ENCODE measurements around the gene ZDHHC18.
"Not testable (repeated sequence)": the region's sequence is repeated elsewhere in the genome, so short reads cannot be mapped to it uniquely, and the experiment has no call there.

ZDHHC18 gene

GRCh38 chr1:26858891-26859640 is 32.6 kb downstream of the ZDHHC18 start:
- peak; percentile 87 for DNase-seq

GRCh38 chr1:26861286-26861701 is 34.8 kb downstream of the ZDHHC18 start:
- peak; percentile 59 for DNase-seq

- no peak for DNase-seq
Measured at GRCh38 chr1:26861889-26862378, 35.4 kb downstream of the ZDHHC18 start.

DNA sequence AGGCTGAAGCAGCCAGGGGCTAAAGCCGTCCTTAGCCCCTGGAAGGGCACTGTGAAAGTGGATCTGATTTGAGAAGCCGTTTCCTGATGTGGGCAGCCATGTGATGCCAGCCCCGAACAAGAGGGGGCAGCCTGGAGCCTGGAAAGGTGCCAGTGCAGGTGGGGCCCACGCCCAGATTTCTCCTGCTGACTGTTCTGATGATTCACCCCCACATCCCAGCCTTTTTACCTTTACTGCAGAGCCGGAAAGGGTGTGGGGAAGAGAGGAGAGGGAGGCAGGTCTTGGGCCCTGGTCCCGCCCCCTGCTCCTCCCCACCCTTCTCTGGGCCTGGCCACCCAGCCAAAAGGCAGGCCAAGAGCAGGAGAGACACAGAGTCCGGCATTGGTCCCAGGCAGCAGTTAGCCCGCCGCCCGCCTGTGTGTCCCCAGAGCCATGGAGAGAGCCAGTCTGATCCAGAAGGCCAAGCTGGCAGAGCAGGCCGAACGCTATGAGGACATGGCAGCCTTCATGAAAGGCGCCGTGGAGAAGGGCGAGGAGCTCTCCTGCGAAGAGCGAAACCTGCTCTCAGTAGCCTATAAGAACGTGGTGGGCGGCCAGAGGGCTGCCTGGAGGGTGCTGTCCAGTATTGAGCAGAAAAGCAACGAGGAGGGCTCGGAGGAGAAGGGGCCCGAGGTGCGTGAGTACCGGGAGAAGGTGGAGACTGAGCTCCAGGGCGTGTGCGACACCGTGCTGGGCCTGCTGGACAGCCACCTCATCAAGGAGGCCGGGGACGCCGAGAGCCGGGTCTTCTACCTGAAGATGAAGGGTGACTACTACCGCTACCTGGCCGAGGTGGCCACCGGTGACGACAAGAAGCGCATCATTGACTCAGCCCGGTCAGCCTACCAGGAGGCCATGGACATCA is 36.5 kb downstream of the ZDHHC18 start, which contains the start of gene SFN:
SFN (plus strand) TSS at position 369 of the 904 bp plus-strand sequence; CDS start at position 433, 64 bp downstream.
- DNase-seq: peak; percentile 93

DNA sequence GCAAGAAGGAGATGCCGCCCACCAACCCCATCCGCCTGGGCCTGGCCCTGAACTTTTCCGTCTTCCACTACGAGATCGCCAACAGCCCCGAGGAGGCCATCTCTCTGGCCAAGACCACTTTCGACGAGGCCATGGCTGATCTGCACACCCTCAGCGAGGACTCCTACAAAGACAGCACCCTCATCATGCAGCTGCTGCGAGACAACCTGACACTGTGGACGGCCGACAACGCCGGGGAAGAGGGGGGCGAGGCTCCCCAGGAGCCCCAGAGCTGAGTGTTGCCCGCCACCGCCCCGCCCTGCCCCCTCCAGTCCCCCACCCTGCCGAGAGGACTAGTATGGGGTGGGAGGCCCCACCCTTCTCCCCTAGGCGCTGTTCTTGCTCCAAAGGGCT is 37.2 kb downstream of the ZDHHC18 start:
- DNase-seq: no peak

- DNase-seq: peak; percentile 98
Measured at GRCh38 chr1:26864610-26865480, 38.4 kb downstream of the ZDHHC18 start.

GRCh38 chr1:26873097-26873496 is 46.6 kb downstream of the ZDHHC18 start:
- DNase-seq: not testable (repeated sequence)

GRCh38 chr1:26874896-26875295 is 48.4 kb downstream of the ZDHHC18 start:
- DNase-seq: no peak

DNA sequence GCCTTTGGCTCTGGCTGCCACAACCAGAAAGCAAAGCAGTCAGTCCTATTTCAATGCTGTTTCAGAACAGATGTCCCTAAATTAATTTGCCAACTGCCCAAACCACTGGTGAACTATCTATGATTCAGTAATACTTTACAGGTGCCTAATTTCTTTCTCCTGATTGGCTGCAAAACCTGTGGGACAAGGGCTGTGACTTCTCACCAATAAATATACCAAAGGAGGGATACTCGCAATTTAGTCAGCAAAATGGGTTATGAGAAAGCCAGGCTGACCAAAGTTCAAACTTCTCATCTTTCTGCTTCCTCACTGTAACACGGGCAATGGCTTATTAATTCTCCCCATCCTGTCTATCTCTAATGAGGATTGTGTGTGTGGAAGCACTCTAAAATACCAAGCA is 50.8 kb downstream of the ZDHHC18 start:
- DNase-seq: no peak

DNA sequence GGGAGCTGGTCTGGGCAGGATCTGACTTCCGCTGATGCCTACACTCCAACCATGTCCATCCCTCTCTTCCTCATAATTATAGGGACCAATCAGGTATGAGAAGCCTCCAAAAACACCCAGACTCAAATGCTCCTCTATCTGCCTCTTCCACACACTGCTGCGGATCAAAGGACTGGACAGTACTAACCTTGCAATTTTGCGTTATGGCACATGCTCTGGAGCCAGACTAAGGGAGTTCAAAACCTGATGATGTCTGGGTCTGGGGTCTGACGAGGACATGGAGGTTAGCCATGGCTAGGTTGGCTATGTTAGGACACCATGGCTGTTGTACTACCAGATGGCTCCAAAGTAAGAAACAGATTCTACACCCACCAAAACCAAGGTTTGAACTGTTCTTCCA is 53.3 kb downstream of the ZDHHC18 start:
- no peak for DNase-seq

DNA sequence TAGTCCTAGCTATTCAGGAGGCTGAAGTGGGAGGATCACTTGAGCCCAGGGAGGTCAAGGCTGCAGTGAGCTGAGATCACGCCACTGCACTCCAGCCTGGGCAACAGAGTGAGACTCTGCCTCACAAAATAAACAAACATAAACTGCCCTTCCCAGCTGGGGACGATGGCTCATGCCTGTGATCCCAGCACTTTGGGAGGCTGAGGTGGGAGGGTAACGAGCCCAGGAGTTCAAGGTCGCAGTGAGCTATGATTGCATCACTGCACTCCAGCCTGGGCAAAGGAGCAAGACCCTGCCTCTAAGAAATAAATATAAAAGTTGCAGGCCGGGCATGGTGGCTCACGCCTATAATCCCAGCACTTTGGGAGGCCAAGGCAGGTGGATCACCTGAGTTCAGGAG is 55.1 kb downstream of the ZDHHC18 start:
- DNase-seq: not testable (repeated sequence)

GRCh38 chr1:26882696-26883463 is 56.4 kb downstream of the ZDHHC18 start:
- no peak for DNase-seq

GRCh38 chr1:26887125-26887524 is 60.6 kb downstream of the ZDHHC18 start:
- DNase-seq: peak; percentile 5

DNA sequence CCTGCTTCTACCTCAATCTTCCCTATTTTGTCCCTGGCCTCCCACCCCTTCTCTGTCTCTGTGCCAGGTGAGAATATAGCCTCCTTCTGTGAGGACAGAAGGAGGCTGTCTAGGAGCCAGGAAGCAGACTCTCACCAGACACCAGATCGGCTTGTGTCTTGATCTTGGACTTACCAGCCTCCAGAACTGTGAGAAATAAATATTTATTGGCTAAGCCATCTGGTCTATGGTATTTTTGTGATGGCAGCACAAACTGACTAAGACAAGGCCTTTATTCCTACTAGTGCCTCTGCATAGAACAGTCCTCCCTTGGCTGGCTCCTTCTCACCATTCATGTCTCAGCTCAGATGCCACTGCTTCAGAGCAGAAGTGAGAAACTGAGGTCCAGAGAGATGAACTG is 61.7 kb downstream of the ZDHHC18 start:
- DNase-seq: no peak

DNA sequence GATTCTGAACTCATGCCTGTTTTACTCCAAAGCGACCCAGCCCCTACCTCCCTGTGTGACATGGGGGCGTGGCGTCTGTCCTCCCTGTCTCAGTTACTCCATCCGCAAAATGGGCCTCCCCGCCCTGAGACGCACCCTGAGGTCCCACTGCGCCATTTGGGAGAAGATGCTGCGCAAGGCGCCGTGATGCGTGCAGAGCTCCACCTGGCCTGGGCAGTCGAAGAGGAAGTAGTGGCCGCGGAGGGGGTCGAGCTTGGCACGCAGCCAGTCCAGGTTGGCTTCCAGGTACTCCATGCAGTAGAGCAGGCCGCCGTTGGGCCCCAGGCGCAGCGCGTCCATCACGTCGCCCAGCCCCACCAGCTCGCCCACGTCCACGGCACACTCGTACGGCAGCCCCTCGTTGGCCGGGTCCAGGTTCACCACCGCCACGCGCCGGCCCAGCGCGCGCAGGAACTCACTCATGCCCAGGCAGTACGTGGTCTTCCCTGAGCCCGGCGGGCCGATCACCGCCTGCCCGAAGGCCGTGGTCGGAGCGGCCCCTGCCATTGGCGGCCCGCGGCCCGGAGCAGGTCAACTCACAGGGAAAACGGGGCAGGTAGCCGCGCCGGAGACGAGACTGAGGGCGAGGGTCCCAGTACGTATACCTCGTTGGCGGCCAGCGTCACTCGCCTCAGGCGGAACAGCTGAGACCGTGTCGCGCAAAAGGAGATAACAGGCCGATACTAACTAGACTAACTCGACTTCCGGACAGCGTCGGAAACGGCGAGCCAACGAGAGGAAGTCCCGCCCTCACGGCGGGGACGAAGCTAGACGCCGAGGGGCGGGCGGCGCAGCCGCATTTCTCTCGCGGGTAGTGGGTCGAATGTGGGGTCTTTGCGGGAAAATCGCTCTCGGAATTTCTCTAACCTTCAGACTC is 63.3 kb downstream of the ZDHHC18 start, which contains the start of gene GPN2:
GPN2 (minus strand) TSS at position 733 of the 916 bp plus-strand sequence; CDS start at position 546, 187 bp downstream.
- DNase-seq: peak; percentile 68

- no peak for DNase-seq
Measured at GRCh38 chr1:26890467-26890796, 63.9 kb downstream of the ZDHHC18 start.

DNA sequence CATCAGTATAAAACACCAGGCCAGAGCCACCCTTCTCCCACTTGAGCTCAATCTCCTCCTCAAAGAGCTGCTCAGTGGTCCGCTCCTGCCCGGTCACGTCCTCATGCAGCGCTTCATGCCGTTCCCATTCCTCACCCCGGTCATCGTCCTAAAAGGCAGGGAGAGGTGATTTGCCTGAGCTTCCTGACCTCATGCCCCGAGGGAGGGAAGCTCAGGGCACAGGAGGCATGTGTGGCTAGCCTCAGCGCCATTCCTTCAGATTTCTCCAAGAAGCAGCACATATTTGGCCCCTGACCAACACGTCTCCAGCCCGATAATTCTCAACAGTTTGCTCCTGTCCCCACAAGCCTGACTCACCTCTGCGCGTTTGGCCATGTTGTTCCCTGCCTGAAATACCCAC is 67.8 kb downstream of the ZDHHC18 start:
- DNase-seq: no peak

GRCh38 chr1:26897351-26897750 is 70.9 kb downstream of the ZDHHC18 start:
- DNase-seq: no peak

DNA sequence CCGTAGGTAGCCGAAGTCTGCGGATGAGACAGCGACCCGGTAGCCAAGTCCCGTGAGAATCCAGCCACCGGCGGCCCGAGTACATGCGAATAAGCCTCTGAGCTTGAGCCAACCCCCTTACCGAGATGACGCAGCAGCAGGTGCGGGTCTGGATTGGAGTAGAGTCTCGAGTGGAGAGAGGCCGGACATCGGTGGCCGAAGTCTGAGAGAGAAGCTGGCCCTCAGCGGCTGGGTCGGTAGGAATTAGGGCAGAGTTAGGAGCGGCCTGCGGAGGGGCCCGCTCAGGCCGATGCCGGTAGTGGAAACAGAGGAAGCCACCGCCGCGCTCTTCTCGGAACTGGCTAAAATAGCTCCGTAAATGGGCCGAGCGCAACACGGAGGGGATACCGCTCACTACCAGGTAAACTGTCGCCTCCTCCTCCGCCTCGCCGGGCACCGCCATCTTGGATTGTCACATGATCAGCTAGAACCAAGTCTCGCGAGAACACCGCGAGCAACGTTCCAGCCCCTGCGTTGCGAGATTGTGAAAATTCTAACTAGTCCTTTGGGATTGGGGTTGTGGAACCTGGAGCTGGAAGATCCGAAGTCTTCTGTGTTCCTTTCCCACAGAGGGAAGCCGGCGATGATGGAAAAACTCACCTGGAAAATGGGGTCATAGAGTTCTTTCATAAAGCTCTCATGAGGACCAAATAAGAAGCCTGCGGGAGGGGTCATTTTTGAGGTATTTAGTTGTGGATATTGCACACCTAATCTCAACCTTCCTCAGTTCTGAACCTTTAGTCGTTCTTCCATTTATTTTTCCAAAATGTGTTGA is 73.7 kb downstream of the ZDHHC18 start, which contains the start of gene GPATCH3:
GPATCH3 (minus strand) TSS at position 467 of the 814 bp plus-strand sequence; CDS start at position 442, 25 bp downstream.
- peak; percentile 84 for DNase-seq
